Rectal smooth muscle tissue (tissue), 1 donor: ENCODE results near the gene R3HDM2.

ENCODE experiments used
- H3K27ac ChIP-seq: one replicate; pipeline ENCODE4 v1.7.0; 2013; ENCODE audit warnings: low read depth, low read length, inconsistent platforms
- H3K27me3 ChIP-seq: one replicate; pipeline ENCODE4 v1.7.0; 2013; ENCODE audit warnings: low read length; ENCODE audit not compliant: control insufficient read depth, insufficient read depth
- H3K36me3 ChIP-seq: one replicate; pipeline ENCODE4 v1.7.0; 2013; ENCODE audit warnings: low read length; ENCODE audit not compliant: control insufficient read depth, insufficient read depth
- H3K4me1 ChIP-seq: one replicate; pipeline ENCODE4 v1.7.0; 2013; ENCODE audit warnings: low read length; ENCODE audit not compliant: control insufficient read depth, insufficient read depth
- H3K4me3 ChIP-seq: one replicate; pipeline ENCODE4 v1.7.0; 2013; ENCODE audit warnings: low read length
- H3K9ac ChIP-seq: one replicate; pipeline ENCODE4 v1.7.0; 2013; ENCODE audit warnings: low read length

Gene R3HDM2

DNA sequence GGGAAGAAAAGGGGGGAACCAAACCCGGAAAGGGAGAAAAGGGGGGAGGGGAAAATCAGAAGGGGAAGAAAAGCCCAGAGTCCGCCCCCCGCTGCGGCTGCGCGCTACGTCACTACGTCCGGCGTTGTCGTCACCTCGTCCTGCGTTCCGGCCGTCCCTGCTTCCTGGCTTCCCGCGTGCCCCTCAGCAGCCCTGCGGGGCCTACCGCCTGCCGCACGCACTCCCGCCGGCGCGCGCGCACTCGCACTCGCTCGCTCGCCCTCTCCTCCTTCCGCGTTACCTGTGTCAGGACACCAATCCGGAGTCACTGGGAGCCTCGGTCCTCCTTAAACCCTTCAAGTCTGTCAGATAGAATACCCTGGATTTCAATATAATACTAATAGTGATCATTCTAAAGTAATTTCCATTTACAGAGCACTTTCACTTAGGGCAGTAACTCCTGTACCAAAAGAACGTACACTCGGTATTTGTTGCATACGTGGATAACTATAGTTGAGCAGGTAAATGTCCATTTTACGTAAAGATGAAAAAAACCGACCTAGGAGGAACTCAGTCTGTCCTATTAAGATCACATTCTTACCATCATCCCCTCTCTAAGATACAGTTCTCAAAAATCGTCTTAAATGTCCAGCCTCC, at the start of gene R3HDM2:
R3HDM2 (minus strand) TSS at position 113 of the 636 bp plus-strand sequence. CDS start 120,615 bp downstream, outside the sequence.
- H3K4me1 ChIP-seq: peaks cover 2% of the 10 kb centered on the region
- H3K4me3 ChIP-seq: peak within 1 kb of the TSS; percentile 78
- no peaks in the 10 kb centered on the region for H3K27me3 ChIP-seq
- peak within 1 kb of the TSS; percentile 86 for H3K27ac ChIP-seq
- no peaks in the 10 kb centered on the region for H3K36me3 ChIP-seq
- peak within 1 kb of the TSS; percentile 62 for H3K9ac ChIP-seq

DNA sequence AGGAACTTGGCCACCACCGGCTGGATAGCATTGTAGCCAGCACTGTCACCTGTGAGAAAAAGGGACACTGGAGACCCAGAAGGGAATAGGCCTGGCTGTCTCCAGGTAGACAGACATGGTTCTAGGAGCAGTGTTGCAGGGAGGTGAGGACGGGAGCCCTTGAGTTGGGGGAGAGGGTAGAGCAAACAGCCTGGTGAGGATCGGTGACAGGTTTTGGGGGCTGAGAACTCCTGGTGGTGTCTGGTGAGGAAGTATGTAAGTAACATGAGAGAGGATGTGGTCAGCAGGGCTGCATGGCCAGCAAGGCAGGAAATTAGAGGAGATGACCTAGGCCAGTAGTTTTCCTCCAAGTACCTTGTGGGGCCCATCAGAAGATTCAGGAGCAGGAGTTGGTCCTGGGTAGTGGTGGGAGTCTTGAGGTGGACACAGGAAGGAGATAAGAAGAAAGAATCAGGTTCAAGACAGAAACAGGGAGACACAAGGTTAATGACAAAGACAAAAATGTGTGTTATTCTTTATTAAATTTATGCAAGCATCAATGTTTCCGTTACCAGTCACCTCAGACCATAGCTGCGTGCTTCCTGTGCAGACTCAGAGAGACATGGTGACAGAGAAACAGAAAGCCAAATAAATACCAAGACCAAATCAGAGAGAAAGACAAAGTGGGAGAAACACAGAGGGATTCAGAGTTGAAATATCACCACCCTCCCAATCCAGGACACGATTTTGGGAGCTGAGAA, 48.7 kb upstream of the R3HDM2 start, which contains the start of gene ARHGAP9:
ARHGAP9 (minus strand) TSS at position 491 of the 740 bp plus-strand sequence; CDS start at position 31, 460 bp downstream.
- H3K36me3 ChIP-seq: peaks cover 2% of the 10 kb centered on the region
- H3K9ac ChIP-seq: peak within 1 kb of the TSS; percentile 14
- peaks cover 15% of the 10 kb centered on the region for H3K27me3 ChIP-seq
- H3K27ac ChIP-seq: no peak within 1 kb of the TSS
- peak within 1 kb of the TSS; percentile 33 for H3K4me3 ChIP-seq
- H3K4me1 ChIP-seq: peaks cover 2% of the 10 kb centered on the region

DNA sequence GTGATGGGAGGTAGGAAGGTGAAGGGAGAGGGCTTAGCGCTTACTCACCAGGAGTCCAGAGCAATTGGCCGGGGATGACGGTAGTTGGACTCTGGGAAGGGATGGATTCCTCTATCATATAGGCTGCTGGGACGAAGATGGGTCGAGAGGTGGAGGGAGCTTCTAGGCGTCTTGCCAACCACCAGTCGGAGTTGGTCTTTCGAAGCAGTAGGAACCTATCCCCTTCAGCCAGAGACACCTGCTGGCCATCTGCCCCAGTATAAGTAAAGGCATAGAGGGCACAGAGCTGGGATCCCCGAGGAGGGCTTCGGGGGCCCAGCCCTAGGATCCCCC, 48.2 kb upstream of the R3HDM2 start:
- peak overlapping the region; percentile 14 for H3K9ac ChIP-seq
- H3K4me1 ChIP-seq: peaks cover 2% of the 10 kb centered on the region
- H3K27ac ChIP-seq: no peak overlapping the region
- H3K27me3 ChIP-seq: peaks cover 20% of the 10 kb centered on the region
- H3K4me3 ChIP-seq: peak overlapping the region; percentile 33
- H3K36me3 ChIP-seq: peaks cover 7% of the 10 kb centered on the region

DNA sequence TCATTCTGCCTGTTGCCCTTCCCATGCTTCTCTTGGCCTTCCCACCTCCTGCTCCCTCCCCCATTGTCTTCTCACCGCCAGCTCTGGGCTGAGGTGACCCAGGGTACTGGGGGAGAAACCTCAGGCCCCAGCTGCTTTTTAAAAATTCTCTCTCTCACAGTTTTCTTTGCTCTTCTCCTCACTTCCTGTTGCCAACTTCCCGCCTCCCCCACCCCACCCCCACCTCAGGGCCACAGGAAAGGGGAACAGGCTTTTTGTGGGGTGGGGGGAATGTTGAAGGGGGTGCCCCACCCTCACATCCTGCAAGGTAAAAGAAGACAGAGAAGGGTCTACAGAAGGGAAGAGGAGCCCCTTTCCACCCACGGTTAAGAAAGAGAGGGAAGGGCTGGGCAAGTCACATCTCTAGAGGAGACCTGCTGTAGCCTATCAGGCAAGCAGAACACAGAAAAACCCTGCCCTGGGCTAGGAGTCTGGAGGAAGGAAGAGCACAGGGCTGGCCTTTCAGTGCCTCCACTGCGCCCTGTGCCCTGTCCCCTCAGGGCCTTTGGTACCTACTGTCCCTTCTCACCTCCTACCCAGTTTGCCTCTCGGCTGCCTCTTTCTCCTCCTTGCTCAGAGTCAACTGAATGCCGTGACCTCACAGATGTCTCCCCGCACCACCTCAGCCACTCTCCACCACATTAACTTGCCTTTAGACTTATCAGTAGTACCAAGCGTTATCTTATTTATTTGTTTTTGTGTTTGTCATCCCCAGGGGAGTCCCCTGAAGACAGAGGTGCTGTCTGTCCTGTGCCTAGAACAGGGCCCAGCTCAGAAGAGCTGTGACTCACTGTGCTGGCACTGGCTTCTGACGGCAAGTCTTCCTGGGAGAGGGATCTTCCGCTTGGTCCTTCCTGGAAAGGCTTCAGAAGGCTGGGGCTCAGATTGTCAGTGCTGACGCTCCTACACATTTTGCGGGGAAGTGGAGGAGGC, 47.2 kb upstream of the R3HDM2 start:
- H3K27ac ChIP-seq: peak overlapping the region; percentile 21
- peak overlapping the region; percentile 55 for H3K4me3 ChIP-seq
- peaks cover 25% of the 10 kb centered on the region for H3K27me3 ChIP-seq
- peak overlapping the region; percentile 60 for H3K9ac ChIP-seq
- H3K4me1 ChIP-seq: peaks cover 2% of the 10 kb centered on the region
- H3K36me3 ChIP-seq: peaks cover 7% of the 10 kb centered on the region

DNA sequence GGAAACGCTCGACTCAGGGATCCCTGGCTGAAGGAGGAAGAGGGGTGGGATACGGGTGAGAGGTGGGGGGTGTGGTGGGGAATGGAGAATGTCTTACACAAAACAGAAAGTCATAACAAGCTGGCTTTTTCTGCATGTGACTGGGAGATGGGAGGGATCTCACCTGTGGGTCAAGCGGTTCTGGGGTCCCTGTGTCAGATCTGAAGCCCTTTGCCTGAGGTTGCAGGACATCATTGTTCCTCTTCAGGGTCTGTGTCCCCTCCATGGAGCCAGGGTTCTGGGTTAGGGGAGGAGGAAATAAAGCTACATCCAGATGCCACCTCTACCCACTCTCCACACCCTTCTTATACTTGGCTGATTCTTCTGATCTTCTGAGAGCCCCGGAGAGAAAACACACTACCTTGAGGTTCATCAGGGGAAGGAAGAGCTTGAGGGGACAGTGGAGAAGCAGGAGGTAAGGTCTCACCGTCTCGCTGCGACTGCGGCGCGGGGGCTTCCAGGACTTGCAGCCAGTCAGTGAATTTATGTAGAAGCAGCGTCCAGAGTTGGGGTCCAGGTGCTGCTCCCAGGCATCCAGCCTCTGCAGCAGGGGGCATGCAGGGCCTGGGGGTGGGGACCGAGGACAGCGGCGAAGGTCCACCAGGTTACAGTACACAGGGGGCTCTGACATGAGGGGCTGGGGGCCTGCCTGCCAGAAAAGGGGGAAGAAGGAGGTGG, 46.3 kb upstream of the R3HDM2 start:
- peaks cover 2% of the 10 kb centered on the region for H3K4me1 ChIP-seq
- H3K9ac ChIP-seq: peak overlapping the region; percentile 27
- H3K4me3 ChIP-seq: peak overlapping the region; percentile 55
- no peak overlapping the region for H3K27ac ChIP-seq
- peaks cover 25% of the 10 kb centered on the region for H3K27me3 ChIP-seq
- peaks cover 7% of the 10 kb centered on the region for H3K36me3 ChIP-seq

DNA sequence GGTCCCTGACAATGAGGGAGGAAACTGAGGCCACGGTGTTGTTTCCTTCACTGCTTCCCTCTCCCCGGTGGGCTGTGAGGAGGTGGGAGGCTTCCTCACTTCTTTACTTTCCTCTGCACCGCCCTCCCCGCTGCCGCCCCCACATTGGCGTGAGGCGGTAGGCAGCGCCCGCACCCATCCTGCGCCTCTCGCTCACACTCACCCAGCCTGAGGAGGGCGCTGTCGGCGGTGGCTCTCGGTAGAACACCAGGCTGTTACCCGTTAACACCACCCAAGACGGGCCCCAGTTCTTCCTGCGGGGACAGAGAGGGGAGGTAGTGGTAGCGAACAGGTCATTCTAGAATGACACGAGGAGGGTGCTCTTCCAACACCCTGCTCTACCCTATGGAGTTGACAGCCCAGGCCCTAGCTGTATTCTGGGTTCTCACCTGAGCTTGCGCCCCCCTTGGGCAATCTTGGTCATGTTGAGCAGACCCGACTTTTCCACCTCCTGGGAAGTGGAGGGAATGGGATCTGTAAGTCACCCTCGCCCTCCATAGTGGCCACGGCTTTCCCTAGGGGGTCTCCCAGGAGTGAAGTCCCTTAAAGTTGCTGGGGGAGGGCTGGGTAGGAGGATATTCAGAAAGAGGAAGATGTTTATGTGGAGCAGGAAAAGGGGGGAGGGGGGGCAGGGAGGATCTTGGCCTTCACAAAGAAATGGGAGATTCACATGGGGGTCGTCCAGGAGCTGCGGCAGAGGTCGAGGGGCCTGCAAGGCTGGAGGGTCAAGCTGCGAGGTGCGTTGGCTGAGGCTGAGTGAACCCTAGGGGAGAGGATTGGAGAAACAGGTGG, 45.5 kb upstream of the R3HDM2 start:
- Histone ChIP-seq H3K36me3 (peaks cover 7% of the 10 kb centered on the region), H3K9ac (no peak overlapping the region), H3K27ac (no peak overlapping the region), H3K4me1 (peaks cover 2% of the 10 kb centered on the region), H3K4me3 (peak overlapping the region; percentile 55), H3K27me3 (peaks cover 25% of the 10 kb centered on the region)

DNA sequence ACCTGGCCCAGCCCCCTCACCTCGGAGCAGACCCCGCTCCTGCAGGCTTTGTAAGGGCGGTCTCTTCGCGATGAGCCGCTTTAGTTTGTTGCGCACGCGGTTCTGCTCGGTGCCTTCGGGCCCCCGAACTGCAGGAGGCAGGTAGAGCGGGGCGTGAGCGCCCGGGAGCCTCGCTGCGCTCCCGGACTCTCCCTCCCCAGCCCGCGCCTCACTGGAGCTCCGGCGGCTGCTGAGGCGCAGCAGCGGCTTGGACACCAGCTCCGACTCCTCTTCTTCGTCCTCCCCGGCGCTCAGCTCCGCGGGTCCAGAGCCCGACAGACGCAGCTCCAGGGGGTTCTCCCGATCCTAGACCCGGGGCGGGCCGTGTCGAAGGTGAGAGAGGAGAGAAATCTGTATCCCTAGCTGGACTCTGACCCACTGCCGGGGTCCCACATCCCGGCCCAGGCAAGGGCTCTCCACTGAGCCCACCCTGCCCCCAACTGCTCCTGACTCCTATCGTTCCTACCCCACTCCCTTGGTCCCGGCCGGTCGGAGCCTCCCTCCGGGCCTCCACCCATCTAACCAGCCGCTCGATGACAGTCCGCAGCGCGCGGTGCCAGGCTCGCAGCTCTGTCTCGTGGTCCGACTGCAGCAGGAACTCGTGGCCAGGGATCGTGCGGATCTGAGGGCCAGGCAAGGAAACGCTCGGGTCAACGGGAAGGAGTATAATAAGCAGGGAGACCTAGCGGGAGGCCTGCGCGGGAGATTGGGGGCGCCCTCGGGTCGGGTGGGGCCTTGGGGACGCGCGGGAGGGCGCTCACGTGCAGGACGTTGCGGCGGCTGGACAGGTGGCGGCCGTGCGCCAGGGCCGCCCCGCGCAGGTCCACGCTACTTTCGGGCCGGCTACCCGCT, 44.7 kb upstream of the R3HDM2 start:
- Histone ChIP-seq H3K4me1 (peaks cover 2% of the 10 kb centered on the region), H3K9ac (no peak overlapping the region)

DNA sequence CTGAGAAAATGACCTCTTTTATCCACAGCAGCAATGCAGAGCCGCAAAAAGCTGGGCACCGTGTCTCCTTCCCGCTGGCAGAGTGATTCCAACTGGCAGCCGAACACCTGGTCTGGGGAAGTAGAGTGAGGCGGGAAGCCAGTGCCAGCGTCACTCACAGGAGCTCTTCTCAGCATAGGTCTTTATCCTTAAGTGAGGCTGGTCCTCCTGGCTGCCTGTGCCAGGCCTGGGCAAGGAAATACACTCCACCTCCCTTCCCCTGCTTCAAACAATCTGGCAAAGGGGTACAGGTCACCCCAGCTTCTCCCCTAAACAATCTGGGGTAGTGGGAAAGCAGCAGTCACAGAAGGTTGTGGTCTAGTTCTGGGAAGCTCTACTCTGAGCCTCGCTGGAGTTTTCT, 44.0 kb upstream of the R3HDM2 start:
- Histone ChIP-seq H3K4me3 (no peak overlapping the region), H3K9ac (no peak overlapping the region), H3K4me1 (peaks cover 2% of the 10 kb centered on the region), H3K27me3 (peaks cover 25% of the 10 kb centered on the region), H3K27ac (no peak overlapping the region), H3K36me3 (peaks cover 7% of the 10 kb centered on the region)

More for the DNA sequence above, 44.7 kb upstream of the R3HDM2 start:
- peaks cover 7% of the 10 kb centered on the region for H3K36me3 ChIP-seq
- H3K27ac ChIP-seq: no peak overlapping the region
- peaks cover 25% of the 10 kb centered on the region for H3K27me3 ChIP-seq
- H3K4me3 ChIP-seq: peak overlapping the region; percentile 55

DNA sequence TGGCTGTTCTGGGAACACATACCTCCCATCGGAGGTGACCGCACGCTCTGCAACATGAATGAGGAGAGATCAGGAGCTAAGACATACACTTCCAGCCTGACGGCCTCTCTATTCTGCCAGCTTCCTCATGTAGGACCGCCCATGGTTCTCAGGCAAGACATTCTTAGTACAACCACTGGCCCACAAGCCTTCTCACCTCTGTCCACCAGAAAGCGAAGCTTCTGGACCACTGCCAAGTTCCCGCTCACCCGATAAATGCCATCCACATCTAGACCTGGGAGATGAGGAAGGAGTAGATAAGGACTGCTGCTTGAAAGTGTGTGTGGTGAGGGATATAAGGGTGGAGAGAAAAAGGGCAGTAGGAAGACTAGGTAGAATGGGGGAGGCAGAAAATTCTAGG, 43.6 kb upstream of the R3HDM2 start:
- peaks cover 25% of the 10 kb centered on the region for H3K27me3 ChIP-seq
- no peak overlapping the region for H3K4me3 ChIP-seq
- peaks cover 2% of the 10 kb centered on the region for H3K4me1 ChIP-seq
- peaks cover 7% of the 10 kb centered on the region for H3K36me3 ChIP-seq
- H3K27ac ChIP-seq: no peak overlapping the region
- no peak overlapping the region for H3K9ac ChIP-seq

DNA sequence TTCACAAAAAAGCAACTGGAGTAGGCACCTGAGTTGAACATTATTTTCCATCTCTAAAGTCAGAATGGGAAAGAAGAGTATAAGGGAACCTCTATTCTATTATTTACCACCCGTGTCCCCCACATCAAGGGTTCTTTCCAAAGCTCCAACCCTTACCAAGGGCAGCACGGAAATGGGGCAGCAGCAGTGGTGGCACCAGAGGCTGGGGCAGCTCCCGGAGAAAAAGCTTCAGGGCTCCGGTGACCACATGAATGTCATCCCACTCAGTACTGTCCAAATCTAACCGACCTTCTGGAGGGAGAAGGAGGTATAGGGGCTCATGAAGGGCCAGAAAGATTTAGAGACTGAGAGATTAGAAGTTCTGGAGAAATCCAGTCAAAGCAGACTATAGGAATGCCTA, 43.0 kb upstream of the R3HDM2 start:
- peaks cover 25% of the 10 kb centered on the region for H3K27me3 ChIP-seq
- no peak overlapping the region for H3K4me3 ChIP-seq
- peaks cover 7% of the 10 kb centered on the region for H3K36me3 ChIP-seq
- H3K9ac ChIP-seq: no peak overlapping the region
- peaks cover 2% of the 10 kb centered on the region for H3K4me1 ChIP-seq
- no peak overlapping the region for H3K27ac ChIP-seq
